Thyroid gland (tissue), 4 donors: ENCODE results near the gene ASPSCR1. TPM values are rescaled to one million over a fixed set of nuclear protein-coding genes. Genes with fewer than 3 reads are reported as not detected.

ENCODE experiments used
- DNase-seq, 2 donors: peaks; one replicate each; pipeline ENCODE4 v3.0.0-alpha.2; 2019
- H3K27ac ChIP-seq, 3 donors: fragments of 200-600 bp; sonication (generic); 1 replicate in 2 of 3; 2 replicates in 1 of 3; pipeline ENCODE4 v1.5.1; 2016 to 2019; ENCODE audit warnings: mild to moderate bottlenecking in 1 of 3, moderate library complexity in 1 of 3
- H3K27me3 ChIP-seq: fragments of 200-600 bp; sonication (generic); one replicate; pipeline ENCODE4 v1.5.1; 2019
- H3K36me3 ChIP-seq, 2 donors: fragments of 200-600 bp; sonication (generic); one replicate each; pipeline ENCODE4 v1.5.1; 2016 to 2019
- H3K4me1 ChIP-seq, 2 donors: fragments of 200-600 bp; sonication (generic); one replicate each; pipeline ENCODE4 v1.5.1; 2017 to 2019
- H3K4me3 ChIP-seq, 3 donors: fragments of 200-600 bp; sonication (generic); replicated peaks in 1 of 3; 1 replicate in 2 of 3; 2 replicates in 1 of 3; pipeline ENCODE4 v1.5.1; 2016; ENCODE audit warnings: mild to moderate bottlenecking in 1 of 3
- H3K9me3 ChIP-seq: fragments of 200-600 bp; sonication (generic); one replicate; pipeline ENCODE4 v1.5.1; 2017
- CTCF ChIP-seq, 6 experiments: fragments of 200-600 bp in 3 of 6; fragments of 450-650 bp in 3 of 6; sonication (generic) in 3 of 6; IDR thresholded peaks; one replicate each; pipeline ENCODE4 v1.5.1; 2016 to 2019; ENCODE audit warnings: antibody characterized with exemption in 6 of 6, mild to moderate bottlenecking in 2 of 6, inconsistent platforms in 1 of 6, moderate library complexity in 1 of 6
- POLR2A ChIP-seq, 2 donors: fragments of 450-650 bp; IDR thresholded peaks; one replicate each; pipeline ENCODE4 v1.6.1; 2017; ENCODE audit warnings: antibody characterized with exemption in 2 of 2, mild to moderate bottlenecking in 2 of 2, moderate library complexity in 1 of 2
- WGBS, 2 donors: methylation state at CpG; one replicate each; pipeline ENCODE4 v1.1.5; 2017; 5-methylcytosine and 5-hydroxymethylcytosine counted together
- intact Hi-C: fragments of 100-400 bp; cut with DNase I; formaldehyde crosslinking; loops from one replicate; pipeline ENCODE4 v1.15.1; 2023
- total RNA-seq, 4 donors: library from RNA; depleted of rRNA; stranded (reverse); fragments of >200 nt; gene quantifications; one replicate each; pipeline ENCODE4 v1.2.3, GENCODE V29; 2016

Gene ASPSCR1
- total RNA-seq, 4 donors from 2014 or later, result 23.2 to 53.6 (median 35.7) TPM

GRCh38 chr17:81983011-81983638, 5.7 kb downstream of the ASPSCR1 start:
- Histone ChIP-seq H3K27ac (no peak overlapping the region), H3K4me1 (peaks cover 12 to 17% of the 10 kb centered on the region in 2 donors), H3K9me3 (no peaks in the 10 kb centered on the region), H3K36me3 (peaks cover 10 to 25% of the 10 kb centered on the region in 2 donors), H3K4me3 (no peak overlapping the region), H3K27me3 (no peaks in the 10 kb centered on the region)
- no peak for TF ChIP-seq CTCF (IDR thresholded peaks at IDR 0.05)
- TF ChIP-seq POLR2A (IDR thresholded peaks at IDR 0.05), result no peak
- no peak for DNase-seq
- 89 to 96% methylated on average over 33 to 35 of the region's 35 CpGs for WGBS, 2 donors
- intact Hi-C loops, result no loop called here

GRCh38 chr17:81983639-81984373, 6.4 kb downstream of the ASPSCR1 start:
- TF ChIP-seq CTCF (IDR thresholded peaks at IDR 0.05) (no peak), POLR2A (IDR thresholded peaks at IDR 0.05) (no peak)
- 95 to 97% methylated on average over 26 of the region's 26 CpGs for whole genome bisulfite sequencing, 2 donors
- H3K27ac ChIP-seq, result no peak overlapping the region
- peaks cover 8 to 11% of the 10 kb centered on the region in 2 donors for H3K4me1 ChIP-seq
- H3K4me3 ChIP-seq, result no peak overlapping the region
- H3K36me3 ChIP-seq, result peaks cover 10 to 25% of the 10 kb centered on the region in 2 donors
- no peak for DNase-seq
- H3K9me3 ChIP-seq, result no peaks in the 10 kb centered on the region
- no peaks in the 10 kb centered on the region for H3K27me3 ChIP-seq
- intact Hi-C loops, result no loop called here

GRCh38 chr17:81984773-81985410, 7.5 kb downstream of the ASPSCR1 start:
- H3K27ac ChIP-seq, result no peak overlapping the region
- no peak for DNase-seq
- intact Hi-C loops, result no loop called here
- H3K9me3 ChIP-seq, result no peaks in the 10 kb centered on the region
- H3K4me3 ChIP-seq, result no peak overlapping the region
- WGBS, 2 donors, result 96 to 97% methylated on average over 20 to 21 of the region's 21 CpGs
- TF ChIP-seq CTCF (IDR thresholded peaks at IDR 0.05) (no peak), POLR2A (IDR thresholded peaks at IDR 0.05) (no peak)
- peaks cover 10 to 25% of the 10 kb centered on the region in 2 donors for H3K36me3 ChIP-seq
- H3K27me3 ChIP-seq, result no peaks in the 10 kb centered on the region
- peaks cover 8 to 9% of the 10 kb centered on the region in 2 donors for H3K4me1 ChIP-seq

GRCh38 chr17:81986606-81987005, 9.2 kb downstream of the ASPSCR1 start:
- no peak overlapping the region for H3K27ac ChIP-seq
- no peaks in the 10 kb centered on the region for H3K27me3 ChIP-seq
- H3K4me1 ChIP-seq, result peaks cover 9 to 12% of the 10 kb centered on the region in 2 donors
- 93 to 98% methylated on average over 22 to 23 of the region's 26 CpGs for WGBS, 2 donors
- H3K4me3 ChIP-seq, result no peak overlapping the region
- peaks cover 10 to 25% of the 10 kb centered on the region in 2 donors for H3K36me3 ChIP-seq
- DNase-seq, result no peak
- no peak for TF ChIP-seq CTCF (IDR thresholded peaks at IDR 0.05)
- no peak for TF ChIP-seq POLR2A (IDR thresholded peaks at IDR 0.05)
- no peaks in the 10 kb centered on the region for H3K9me3 ChIP-seq
- intact Hi-C loops, result no loop called here
